C4-2B (cell line): ENCODE data around the gene ZCCHC4.

Source experiments
- ZFX ChIP-seq: fragments of 450-650 bp; IDR thresholded peaks from 2 replicates; pipeline ENCODE4 v1.6.1; 2017
- TF ChIP-seq, protein P1 (sequence below): fragments of 450-650 bp; conservative IDR thresholded peaks from 2 replicates; pipeline ENCODE4 v1.5.1; 2017; ENCODE audit warnings: mild to moderate bottlenecking

DNA sequence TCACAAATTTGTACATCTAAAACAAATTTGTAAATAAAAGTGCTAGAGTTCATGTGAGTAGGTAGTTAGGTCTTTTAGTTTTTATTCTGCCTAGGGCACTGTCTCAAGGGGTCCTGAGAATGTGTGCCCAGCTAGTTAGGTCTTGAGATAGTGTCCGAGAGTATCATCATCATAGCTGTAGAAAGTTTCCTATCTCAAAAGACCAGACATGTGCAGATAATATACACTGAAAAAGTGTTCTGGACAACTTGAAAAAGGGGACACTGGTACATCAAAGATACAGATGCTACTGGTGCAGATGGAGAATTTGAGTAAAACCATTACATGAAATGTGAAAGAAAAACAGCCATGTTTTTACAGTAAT lies 1.8 kb upstream of the ZCCHC4 start:
- TF ChIP-seq, protein P1, sequence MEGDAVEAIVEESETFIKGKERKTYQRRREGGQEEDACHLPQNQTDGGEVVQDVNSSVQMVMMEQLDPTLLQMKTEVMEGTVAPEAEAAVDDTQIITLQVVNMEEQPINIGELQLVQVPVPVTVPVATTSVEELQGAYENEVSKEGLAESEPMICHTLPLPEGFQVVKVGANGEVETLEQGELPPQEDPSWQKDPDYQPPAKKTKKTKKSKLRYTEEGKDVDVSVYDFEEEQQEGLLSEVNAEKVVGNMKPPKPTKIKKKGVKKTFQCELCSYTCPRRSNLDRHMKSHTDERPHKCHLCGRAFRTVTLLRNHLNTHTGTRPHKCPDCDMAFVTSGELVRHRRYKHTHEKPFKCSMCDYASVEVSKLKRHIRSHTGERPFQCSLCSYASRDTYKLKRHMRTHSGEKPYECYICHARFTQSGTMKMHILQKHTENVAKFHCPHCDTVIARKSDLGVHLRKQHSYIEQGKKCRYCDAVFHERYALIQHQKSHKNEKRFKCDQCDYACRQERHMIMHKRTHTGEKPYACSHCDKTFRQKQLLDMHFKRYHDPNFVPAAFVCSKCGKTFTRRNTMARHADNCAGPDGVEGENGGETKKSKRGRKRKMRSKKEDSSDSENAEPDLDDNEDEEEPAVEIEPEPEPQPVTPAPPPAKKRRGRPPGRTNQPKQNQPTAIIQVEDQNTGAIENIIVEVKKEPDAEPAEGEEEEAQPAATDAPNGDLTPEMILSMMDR: no peak
- no peak for TF ChIP-seq ZFX
